GM21526 (cell line): Measurements from ENCODE around the gene MICAL2.
A peak's percentile ranks its signal among the peaks of the same experiment; 100 is the strongest.

Source experiments
- ATAC-seq: cut with Tn5 transposase; IDR thresholded peaks from one replicate; pipeline ENCODE4 v1.9.1; 2021; ENCODE audit warnings: moderate library complexity; ENCODE audit not compliant: unreplicated experiment, low FRiP score

Gene MICAL2

DNA sequence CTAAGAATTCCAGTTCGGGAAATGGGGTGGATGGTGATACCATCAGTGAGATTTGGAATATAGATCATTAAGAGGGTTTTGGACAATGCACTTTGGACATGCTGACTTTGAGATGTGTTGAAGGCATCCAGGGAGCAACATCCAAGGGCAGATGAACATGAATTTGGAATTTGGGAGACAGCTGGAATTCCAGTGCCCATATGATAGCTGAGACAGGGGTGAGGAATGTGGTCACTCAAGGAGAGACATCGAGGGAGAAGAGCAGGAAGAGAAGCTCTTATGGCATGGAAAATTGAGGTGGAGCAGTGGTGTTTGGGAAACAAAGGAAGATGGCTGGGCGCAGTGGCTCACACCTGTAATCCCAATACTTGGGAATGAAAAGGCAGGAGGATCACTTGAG, 11.8 kb upstream of the MICAL2 start:
- no peak for ATAC-seq

DNA sequence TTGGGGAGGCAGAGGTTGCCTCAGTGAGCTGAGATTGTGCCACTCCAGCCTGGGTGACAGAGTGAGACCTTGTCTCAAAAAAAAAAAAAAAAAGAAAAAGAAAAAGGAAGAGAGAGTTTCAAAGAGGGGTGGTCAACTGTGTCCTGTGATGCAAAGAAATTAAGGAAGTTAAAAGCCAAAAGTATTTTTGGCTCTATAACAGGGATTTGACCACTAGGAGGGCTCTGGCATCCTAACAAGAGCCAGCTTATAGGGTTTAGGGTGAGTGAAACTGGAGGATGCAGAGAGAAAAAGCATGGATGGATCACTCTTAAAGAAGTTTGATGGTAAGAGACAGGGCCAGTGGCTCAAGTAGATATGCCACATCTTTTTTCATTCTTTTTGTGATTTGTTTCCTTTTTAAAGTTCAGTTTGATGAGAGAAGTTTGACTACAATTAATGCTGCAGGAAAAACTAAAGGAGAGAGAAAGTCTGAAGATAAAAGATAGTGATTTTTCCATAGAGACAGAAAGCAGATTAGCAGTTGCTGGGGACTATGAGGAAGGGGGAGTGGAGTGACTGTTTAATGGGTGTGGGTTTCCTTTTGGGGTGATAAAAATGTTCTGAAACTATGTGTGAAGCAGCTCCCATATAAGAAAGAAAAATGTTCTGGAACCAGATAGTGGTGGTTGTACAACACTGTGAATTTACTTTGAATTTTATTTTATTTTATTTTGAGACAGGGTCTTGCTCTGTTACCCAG, 11.1 kb upstream of the MICAL2 start:
- ATAC-seq = no peak

- no peak for ATAC-seq
These were observed 10.0 kb upstream of the MICAL2 start for GRCh38 chr11:12100429-12100828.

- ATAC-seq = no peak
These were observed 9.5 kb upstream of the MICAL2 start for GRCh38 chr11:12100841-12101242.

GRCh38 chr11:12101318-12101717, 9.1 kb upstream of the MICAL2 start:
- no peak for ATAC-seq

DNA sequence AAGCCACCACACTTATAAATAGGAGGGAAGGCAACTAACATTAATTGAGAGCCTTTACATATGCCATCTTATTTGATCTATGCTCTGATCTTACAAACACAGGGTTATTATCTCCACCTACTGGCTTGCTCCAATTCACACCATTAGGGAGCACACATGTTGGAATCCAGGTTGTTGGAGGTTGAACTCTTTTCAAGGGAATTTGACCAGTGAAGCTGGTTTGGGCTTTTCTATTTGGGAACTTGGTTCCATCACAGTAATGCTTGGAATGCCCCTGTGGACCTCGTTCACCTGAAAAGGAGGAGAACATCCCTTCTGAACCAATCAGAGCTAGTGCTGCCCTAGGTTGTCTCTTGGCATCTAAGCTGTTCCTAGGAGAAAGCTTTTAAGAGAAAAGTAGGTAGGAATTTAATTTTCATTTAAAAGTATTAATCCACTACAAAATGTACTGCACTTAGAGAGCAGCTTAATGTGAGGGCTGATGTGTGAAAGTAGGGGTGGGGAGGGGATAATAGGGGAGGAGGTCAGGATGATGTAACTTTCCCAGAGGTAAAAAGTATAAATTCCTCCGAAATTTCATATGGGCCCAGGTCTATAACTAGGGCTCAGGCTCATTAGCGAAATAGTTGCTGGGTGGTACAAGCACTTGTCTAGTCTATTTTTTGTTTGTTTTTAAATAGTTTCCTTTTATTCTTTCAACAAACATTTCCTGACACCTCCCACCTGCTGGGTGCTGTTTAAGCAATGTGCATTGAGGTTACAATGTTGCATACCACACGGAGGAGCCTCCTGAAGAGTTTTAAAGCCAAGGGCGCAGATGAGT, 7.6 kb upstream of the MICAL2 start:
- no peak for ATAC-seq

DNA sequence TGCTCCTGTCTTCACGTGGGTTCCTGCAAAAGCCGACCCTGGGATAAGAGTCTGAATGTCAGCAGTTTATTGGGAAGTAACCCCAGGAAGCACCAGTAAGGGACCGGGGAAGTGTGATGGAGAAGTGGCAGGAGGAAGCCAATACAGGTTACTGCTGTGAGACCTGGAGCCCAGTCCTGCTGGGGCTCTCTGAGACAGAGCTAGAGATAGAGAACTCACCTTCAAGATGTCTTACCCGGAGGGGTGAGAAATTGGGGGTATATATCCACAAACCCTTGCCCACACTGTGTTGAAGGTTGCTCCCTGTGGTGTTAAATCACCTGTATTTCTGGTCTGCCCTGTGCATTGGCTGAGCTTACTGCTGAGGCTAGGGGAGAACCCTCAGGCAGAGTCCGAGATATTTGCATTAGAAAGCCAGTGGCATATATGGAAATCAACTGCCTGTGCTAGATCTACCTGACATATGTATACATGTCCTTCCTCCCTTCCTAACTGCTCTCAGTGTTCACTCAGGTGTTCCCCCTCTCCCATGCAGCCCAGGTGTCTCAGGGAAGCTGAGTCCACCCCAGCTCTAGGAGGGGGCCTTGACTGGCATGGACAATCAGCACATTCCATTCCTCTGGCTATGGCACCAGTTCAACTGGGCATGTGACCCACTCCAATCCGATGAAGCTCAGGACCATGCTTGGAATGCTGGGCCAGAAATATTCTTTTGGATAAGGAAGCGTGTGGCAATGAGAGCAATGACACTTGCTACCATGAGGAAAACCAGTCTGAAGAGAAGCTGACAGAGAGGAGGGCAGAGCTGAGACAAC, 6.8 kb upstream of the MICAL2 start:
- no peak for ATAC-seq

- ATAC-seq = no peak
These were observed 4.9 kb upstream of the MICAL2 start for GRCh38 chr11:12105471-12105870.

GRCh38 chr11:12106101-12106500, 4.3 kb upstream of the MICAL2 start:
- ATAC-seq = no peak

- no peak for ATAC-seq
These were observed 3.9 kb upstream of the MICAL2 start for GRCh38 chr11:12106501-12106900.

DNA sequence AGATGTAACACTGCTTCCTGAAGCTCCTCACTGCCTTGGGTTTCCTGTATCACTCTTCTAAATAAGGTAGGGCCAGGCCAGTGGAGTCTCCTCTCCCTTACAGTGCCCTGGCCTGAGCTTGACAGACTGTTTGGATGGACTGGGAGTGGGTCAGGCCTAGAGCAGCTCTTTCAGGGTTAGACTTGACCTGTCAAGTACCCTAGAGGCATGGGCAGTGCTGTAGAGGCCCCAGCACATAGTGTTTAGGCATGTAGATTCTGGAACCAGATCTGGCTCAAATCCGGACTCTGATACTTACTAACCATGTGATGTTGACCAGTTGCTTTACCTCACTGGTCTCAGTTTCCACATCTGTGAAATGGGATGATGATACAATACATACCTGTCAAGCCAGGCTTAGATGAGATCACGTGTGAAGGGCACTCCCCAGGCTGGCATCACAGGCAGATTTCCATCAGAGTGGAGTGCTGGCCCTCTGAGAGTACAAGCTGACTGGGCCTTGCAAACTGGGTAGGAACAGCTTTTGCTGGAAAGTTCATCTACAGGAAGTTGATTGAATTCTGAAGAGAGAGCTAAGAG, 1.4 kb upstream of the MICAL2 start:
- no peak for ATAC-seq

DNA sequence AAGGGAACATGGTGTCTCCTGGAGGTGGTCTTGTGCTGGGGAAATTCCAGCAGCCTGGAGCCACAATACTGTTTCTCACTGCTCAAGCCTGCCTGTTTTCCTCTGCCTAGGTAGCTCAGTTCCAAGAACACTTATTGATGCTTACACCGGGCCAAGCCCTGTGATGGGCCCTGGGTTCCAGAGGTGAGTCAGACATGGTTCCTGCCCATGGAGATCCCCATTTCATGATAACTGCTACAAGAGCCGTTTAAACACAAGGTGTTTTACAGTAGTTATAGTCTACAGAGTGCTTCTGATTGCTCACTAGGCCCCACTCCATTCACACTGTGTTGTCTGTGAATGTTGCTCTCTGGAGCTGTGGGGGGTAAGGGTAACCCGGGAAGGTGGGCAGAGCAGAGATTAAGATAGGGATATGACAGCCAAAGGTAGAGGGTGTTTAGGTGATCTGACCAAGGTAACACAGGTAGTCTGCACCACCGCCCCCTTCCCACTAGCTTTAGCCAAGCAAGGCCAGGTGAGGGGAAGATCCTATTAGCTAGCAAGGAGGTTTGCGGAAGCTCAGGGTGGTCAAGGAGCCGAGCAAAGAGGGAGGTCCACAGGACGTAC, 696 bp upstream of the MICAL2 start:
- ATAC-seq = no peak

- peak; percentile 17 for ATAC-seq
These were observed 541 bp downstream of the MICAL2 start for GRCh38 chr11:12110714-12111548.

- ATAC-seq = no peak
These were observed 1.4 kb downstream of the MICAL2 start for GRCh38 chr11:12111549-12112520.

DNA sequence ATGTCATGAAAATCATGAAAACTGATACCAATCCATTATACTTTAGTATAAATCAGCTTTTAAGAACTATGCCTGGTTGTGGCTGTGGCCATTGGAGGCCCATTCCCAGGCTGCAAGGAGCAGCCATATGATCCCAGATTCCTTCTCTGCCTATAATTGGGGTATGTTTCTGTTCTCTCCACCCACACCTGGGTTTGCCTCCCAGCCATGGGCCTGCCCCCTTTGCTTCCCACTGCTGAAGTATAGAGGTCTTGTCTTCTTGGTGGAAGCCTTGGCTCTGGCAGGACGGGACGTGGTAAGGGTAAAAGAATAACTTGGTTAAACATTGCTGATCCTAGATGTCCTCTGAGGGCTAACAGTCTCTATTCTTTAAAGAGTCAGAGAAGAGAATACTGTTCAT, 2.4 kb downstream of the MICAL2 start:
- ATAC-seq = no peak

DNA sequence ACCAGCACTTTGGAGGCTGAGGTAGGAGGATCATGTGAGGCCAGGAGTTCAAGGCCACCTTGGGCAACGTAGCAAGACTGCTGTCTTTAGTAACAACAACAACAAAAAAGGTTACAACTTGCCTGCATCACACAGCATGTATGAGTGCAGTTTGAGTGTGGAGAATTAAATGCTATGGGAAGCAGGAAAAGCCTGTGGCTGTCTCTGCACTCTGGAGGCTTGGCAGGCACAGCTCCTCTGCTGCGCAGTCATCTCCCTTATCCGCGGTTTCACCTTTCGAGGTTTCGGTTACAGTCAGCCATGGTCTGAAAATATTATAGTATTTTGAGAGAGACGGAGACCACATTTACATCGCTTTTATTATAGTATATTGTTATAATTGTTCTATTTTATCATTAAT, 2.9 kb downstream of the MICAL2 start:
- ATAC-seq = no peak

DNA sequence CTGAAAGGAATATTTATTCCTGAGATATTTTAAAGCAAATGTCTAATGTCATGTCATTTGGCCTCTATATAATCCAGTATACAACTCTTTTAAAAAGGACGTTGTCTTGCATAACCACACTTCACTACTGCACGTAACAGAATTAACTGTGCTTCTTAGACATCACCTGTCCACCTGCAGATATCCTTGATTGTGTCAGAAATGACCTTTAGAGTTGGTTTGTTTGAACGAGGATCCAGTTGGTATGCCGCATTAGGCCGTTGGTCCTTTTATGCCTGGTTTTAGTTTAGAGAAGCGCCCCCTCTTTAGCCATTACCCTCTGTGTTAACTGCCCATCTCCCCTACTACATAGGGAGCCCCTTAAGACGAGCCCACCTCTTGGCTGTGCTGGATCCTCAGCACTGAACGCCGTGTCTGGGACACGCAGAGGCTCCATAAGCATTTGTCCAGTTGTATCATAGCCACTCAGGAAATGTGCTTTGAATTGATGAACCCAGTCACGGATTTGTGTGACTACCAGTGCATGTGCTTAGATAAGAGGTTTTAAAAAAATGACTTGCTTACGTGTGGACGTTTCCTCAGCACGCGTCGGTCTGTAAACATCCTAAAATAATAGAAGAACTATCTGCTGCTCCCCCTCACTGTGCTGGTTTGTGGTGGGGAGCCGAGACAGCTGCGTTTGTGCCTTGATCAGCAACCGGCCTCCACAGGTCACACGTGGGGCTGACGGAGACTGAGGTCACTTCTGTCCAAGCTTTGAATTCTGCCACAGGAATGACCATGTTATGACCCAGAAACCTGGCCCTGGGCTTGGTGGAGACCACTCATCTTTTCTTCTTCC, 4.0 kb downstream of the MICAL2 start:
- no peak for ATAC-seq
